OCI-LY7 (cell line): ENCODE results near the gene CCDC87. TPM values are rescaled to one million over a fixed set of nuclear protein-coding genes. Genes with fewer than 3 reads are reported as not detected.

Experiments used
- BruUV-seq: library from RNA; stranded (reverse); fragments of 400-500 nt; replicated peaks from 2 replicates; lab custom pipeline; 2021; lab: Mats Ljungman, UMichigan
- CTCF ChIA-PET: fragments of 300-600 bp; sonication (Branson Sonifier 250); formaldehyde crosslinking; loops from one replicate; lab custom pipeline; 2022; ENCODE audit warnings: antibody characterized with exemption; ENCODE audit not compliant: unreplicated experiment; lab: Charles Lee
- POLR2A ChIA-PET: fragments of 300-600 bp; sonication (Branson Sonifier 250); formaldehyde crosslinking; loops from one replicate; lab custom pipeline; 2022; ENCODE audit warnings: antibody characterized with exemption; lab: Charles Lee
- DNase-seq: peaks from one replicate; pipeline ENCODE4 v3.0.0-alpha.2; 2015; ENCODE audit warnings: low spot score
- H2AFZ ChIP-seq: fragments of 200-600 bp; sonication (generic), shearing (Covaris generic); 2 replicates; pipeline ENCODE4 v1.6.1; 2014; ENCODE audit warnings: mild to moderate bottlenecking, antibody characterized with exemption, low read length, moderate library complexity
- H3K27ac ChIP-seq: fragments of 200-600 bp; sonication (generic); 2 replicates; pipeline ENCODE4 v1.5.1; 2014; ENCODE audit warnings: mixed run types, low read depth, mild to moderate bottlenecking, moderate library complexity, low read length, inconsistent platforms; ENCODE audit not compliant: poor library complexity, severe bottlenecking
- H3K36me3 ChIP-seq: fragments of 200-600 bp; sonication (generic); 2 replicates; pipeline ENCODE4 v1.6.1; 2014; ENCODE audit warnings: mild to moderate bottlenecking, antibody characterized with exemption, low read length, moderate library complexity, mixed read lengths; ENCODE audit not compliant: insufficient read depth
- H3K4me1 ChIP-seq: fragments of 200-600 bp; sonication (generic); 2 replicates; pipeline ENCODE4 v1.5.1; 2014; ENCODE audit warnings: mild to moderate bottlenecking, low read length; ENCODE audit not compliant: insufficient read depth, poor library complexity, severe bottlenecking
- H3K4me2 ChIP-seq: fragments of 200-600 bp; sonication (generic); 2 replicates; pipeline ENCODE4 v1.6.1; 2014; ENCODE audit warnings: mild to moderate bottlenecking, low read length
- H3K4me3 ChIP-seq: fragments of 200-600 bp; sonication (generic); 2 replicates; pipeline ENCODE4 v1.5.1; 2014; ENCODE audit warnings: mild to moderate bottlenecking, low read depth, low read length; ENCODE audit not compliant: poor library complexity, severe bottlenecking
- H3K79me2 ChIP-seq: fragments of 200-600 bp; sonication (generic); 2 replicates; pipeline ENCODE4 v1.6.1; 2016; ENCODE audit warnings: low read depth, mild to moderate bottlenecking, low read length, moderate library complexity, mixed read lengths; ENCODE audit not compliant: insufficient read depth
- H3K9me2 ChIP-seq: fragments of 200-600 bp; sonication (generic); 2 replicates; pipeline ENCODE4 v1.6.1; 2016; ENCODE audit warnings: mild to moderate bottlenecking, low read length, mixed read lengths; ENCODE audit not compliant: insufficient read depth
- H3K9me3 ChIP-seq: fragments of 200-600 bp; sonication (generic); 2 replicates; pipeline ENCODE4 v1.6.1; 2014; ENCODE audit warnings: mild to moderate bottlenecking, mixed run types, low read length, mixed read lengths
- H4K20me1 ChIP-seq: fragments of 200-600 bp; sonication (generic); 2 replicates; pipeline ENCODE4 v1.6.1; 2014; ENCODE audit warnings: mild to moderate bottlenecking, antibody characterized with exemption, low read length, moderate library complexity, mixed read lengths; ENCODE audit not compliant: insufficient read depth
- EZH2phosphoT487 ChIP-seq: fragments of 200-600 bp; sonication (generic); IDR thresholded peaks from 2 replicates; pipeline ENCODE4 v1.6.1; 2018; ENCODE audit warnings: low read depth, borderline replicate concordance, mild to moderate bottlenecking, mixed run types, antibody characterized with exemption, low read length, moderate library complexity, mixed read lengths
- intact Hi-C: fragments of 100-400 bp; cut with micrococcal nuclease; formaldehyde crosslinking; loops from one replicate; pipeline ENCODE4 v1.10.0; 2022; ENCODE audit not compliant: unreplicated experiment
- total RNA-seq, 2 experiments: library from RNA; depleted of rRNA in 1 of 2; stranded (reverse); fragments of >200 nt in 1 of 2; shearing (Covaris generic) in 1 of 2; gene quantifications; 2 replicates each; pipeline ENCODE4 v1.2.3, GENCODE V29; 2014 to 2022
- TF ChIP-seq, protein P1 (sequence below): fragments of 200-600 bp; sonication (generic); conservative IDR thresholded peaks from 2 replicates; pipeline ENCODE4 v1.5.1; 2014; ENCODE audit warnings: mild to moderate bottlenecking, antibody characterized with exemption, low read length, moderate library complexity, mixed read lengths

The CCDC87 gene
- total RNA-seq, 2 experiments from 2014 or later, result 0.13 to 0.36 TPM

DNA sequence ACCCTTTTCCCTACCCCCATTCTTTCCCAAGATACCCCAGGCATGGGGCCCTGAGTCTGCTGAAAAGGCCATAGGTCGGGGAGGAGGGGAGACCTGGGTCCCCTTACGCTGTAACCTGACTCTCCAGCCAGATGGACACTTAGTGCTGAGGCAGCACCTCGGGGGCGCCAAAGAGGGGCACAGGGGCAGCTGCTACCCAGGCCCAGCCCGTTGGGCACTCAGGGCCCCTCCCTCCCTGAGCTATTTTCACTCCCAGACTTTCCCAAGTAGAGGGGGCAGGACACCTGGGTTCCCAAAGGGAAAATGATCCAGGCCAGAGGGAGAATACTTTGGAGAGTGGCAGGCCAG lies 45.2 kb downstream of the CCDC87 start:
- intact Hi-C loops, result no loop called here
- H3K4me3 ChIP-seq, result no peak overlapping the region
- no peaks in the 10 kb centered on the region for H3K9me2 ChIP-seq
- CTCF ChIA-PET, result no interaction called here
- H3K36me3 ChIP-seq, result peaks cover under 1% of the 10 kb centered on the region; the same call in 1 of the 2 replicates
- DNase-seq, result no peak
- H3K79me2 ChIP-seq, result peaks cover 9% of the 10 kb centered on the region; the same call in 1 of the 2 replicates
- H2AFZ ChIP-seq, result no peak overlapping the region
- no peaks in the 10 kb centered on the region for H3K9me3 ChIP-seq
- no peak overlapping the region for H3K4me2 ChIP-seq
- TF ChIP-seq, protein P1, sequence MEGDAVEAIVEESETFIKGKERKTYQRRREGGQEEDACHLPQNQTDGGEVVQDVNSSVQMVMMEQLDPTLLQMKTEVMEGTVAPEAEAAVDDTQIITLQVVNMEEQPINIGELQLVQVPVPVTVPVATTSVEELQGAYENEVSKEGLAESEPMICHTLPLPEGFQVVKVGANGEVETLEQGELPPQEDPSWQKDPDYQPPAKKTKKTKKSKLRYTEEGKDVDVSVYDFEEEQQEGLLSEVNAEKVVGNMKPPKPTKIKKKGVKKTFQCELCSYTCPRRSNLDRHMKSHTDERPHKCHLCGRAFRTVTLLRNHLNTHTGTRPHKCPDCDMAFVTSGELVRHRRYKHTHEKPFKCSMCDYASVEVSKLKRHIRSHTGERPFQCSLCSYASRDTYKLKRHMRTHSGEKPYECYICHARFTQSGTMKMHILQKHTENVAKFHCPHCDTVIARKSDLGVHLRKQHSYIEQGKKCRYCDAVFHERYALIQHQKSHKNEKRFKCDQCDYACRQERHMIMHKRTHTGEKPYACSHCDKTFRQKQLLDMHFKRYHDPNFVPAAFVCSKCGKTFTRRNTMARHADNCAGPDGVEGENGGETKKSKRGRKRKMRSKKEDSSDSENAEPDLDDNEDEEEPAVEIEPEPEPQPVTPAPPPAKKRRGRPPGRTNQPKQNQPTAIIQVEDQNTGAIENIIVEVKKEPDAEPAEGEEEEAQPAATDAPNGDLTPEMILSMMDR, result no peak
- TF ChIP-seq EZH2phosphoT487, result no peak
- POLR2A ChIA-PET, result no interaction called here
- peaks cover 33% of the 10 kb centered on the region for H3K4me1 ChIP-seq
- H3K27ac ChIP-seq, result no peak overlapping the region
- no peaks in the 10 kb centered on the region for H4K20me1 ChIP-seq
- no TSS peak for BruUV-seq

DNA sequence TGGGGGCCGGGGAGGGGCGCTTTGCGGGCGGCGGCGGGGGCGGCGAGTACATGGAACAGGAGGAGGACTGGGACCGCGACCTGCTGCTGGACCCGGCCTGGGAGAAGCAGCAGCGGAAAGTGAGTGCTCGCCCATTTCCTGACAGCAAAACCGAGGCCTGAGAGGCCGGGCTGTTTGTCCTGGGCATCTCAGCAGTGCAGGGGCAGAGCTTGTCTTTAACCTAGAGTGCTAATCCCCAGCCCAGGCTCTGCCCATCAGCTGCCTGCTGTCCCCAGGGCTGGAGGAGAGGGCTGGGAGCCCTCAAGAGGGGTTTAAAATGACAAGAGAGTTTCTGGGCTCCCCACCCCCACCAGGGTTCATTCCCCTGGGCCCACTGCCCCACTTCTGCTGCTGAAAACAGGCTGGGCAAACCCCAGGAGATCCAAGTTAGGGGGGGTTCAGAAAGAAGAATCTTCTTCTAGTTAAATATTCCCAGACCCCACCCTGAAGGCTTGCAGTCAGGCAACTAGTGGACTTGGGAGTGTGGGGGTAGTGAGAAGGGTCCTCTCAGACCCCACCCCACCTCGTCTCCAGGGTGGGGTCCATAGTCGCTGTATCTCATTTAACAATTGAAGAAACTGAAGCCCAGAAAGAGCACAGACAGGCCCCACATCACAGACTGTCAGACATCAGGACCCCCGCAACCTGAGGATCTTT lies 45.7 kb downstream of the CCDC87 start:
- H3K4me3 ChIP-seq, result peak overlapping the region; percentile 89
- no peaks in the 10 kb centered on the region for H4K20me1 ChIP-seq
- H2AFZ ChIP-seq, result peak overlapping the region; percentile 88; the same call in 1 of the 2 replicates
- TF ChIP-seq EZH2phosphoT487, result no peak
- TF ChIP-seq, protein P1, result no peak
- H3K9me3 ChIP-seq, result no peaks in the 10 kb centered on the region
- H3K4me1 ChIP-seq, result peaks cover 33% of the 10 kb centered on the region
- peaks cover 6% of the 10 kb centered on the region; the same call in 1 of the 2 replicates for H3K36me3 ChIP-seq
- CTCF ChIA-PET, result no interaction called here
- H3K27ac ChIP-seq, result no peak overlapping the region
- peak overlapping the region; percentile 86 for H3K4me2 ChIP-seq
- H3K79me2 ChIP-seq, result peaks cover 9% of the 10 kb centered on the region; the same call in 1 of the 2 replicates
- intact Hi-C loops, result loop anchor here (1.0 kb wide), 1 partner anchor 67 kb away; the partner anchor contains the start of gene DPP3
- BruUV-seq, result no TSS peak
- H3K9me2 ChIP-seq, result no peaks in the 10 kb centered on the region
- POLR2A ChIA-PET, result interaction anchor here (0.6 to 2.8 kb wide), 3 partner anchors 61 to 581 kb away, joined by 3 to 11 read pairs (median 3); partner anchors contain the start of gene RBM4B
- DNase-seq, result no peak
